GM12891 (cell line): ENCODE results near the gene VSNL1.

Experiments
- POLR2A ChIP-seq: IDR thresholded peaks from 2 replicates; pipeline ENCODE4 v1.6.1; 2011; ENCODE audit warnings: low read depth, low read length, control low read depth
- POLR2AphosphoS5 ChIP-seq: IDR thresholded peaks from 2 replicates; pipeline ENCODE4 v1.6.1; 2011; ENCODE audit warnings: low read depth, low read length, control low read depth
- TAF1 ChIP-seq: IDR thresholded peaks from 2 replicates; pipeline ENCODE4 v1.6.1; 2011; ENCODE audit warnings: low read depth, low read length, control low read depth

- TF ChIP-seq TAF1, result no peak
- no peak for TF ChIP-seq POLR2A
- TF ChIP-seq POLR2AphosphoS5, result no peak
Observed at GRCh38 chr2:17543848-17544247, 3.4 kb downstream of the VSNL1 start.
